ENCODE results near the gene TNIK.

DNA sequence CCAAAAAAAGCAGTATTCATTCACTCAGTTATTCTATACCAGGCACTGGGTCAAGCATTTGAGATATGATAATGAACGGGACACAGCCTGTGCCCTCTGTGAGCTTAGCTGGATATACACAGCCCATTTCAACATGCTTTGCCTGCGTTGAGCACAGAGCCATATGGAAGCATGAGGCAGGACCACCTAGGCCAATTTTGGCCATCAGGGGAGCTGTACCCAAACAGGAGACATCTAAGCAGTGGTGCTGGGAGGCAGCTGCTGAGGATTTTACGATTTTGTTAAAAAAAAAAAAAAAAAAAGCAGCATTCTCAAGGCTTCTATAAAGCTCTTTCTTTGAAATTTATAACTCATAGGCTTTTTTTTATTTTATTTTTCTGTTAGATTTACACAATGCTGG is 346.5 kb downstream of the TNIK start:
- TF ChIP-seq, protein P1, sequence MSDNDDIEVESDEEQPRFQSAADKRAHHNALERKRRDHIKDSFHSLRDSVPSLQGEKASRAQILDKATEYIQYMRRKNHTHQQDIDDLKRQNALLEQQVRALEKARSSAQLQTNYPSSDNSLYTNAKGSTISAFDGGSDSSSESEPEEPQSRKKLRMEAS (IDR thresholded peaks at IDR 0.05): no peak
- TF ChIP-seq, protein P2, sequence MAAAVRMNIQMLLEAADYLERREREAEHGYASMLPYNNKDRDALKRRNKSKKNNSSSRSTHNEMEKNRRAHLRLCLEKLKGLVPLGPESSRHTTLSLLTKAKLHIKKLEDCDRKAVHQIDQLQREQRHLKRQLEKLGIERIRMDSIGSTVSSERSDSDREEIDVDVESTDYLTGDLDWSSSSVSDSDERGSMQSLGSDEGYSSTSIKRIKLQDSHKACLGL (CRISPR knock-in tag; IDR thresholded peaks at IDR 0.05): no peak
- TF ChIP-seq PTBP1 (IDR thresholded peaks at IDR 0.05; ENCODE audit: low read depth, low read length, poor library complexity, severe bottlenecking): no peak
- TF ChIP-seq, protein P3, sequence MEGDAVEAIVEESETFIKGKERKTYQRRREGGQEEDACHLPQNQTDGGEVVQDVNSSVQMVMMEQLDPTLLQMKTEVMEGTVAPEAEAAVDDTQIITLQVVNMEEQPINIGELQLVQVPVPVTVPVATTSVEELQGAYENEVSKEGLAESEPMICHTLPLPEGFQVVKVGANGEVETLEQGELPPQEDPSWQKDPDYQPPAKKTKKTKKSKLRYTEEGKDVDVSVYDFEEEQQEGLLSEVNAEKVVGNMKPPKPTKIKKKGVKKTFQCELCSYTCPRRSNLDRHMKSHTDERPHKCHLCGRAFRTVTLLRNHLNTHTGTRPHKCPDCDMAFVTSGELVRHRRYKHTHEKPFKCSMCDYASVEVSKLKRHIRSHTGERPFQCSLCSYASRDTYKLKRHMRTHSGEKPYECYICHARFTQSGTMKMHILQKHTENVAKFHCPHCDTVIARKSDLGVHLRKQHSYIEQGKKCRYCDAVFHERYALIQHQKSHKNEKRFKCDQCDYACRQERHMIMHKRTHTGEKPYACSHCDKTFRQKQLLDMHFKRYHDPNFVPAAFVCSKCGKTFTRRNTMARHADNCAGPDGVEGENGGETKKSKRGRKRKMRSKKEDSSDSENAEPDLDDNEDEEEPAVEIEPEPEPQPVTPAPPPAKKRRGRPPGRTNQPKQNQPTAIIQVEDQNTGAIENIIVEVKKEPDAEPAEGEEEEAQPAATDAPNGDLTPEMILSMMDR (CRISPR knock-in tag; IDR thresholded peaks at IDR 0.05): no peak
- TF ChIP-seq ZNF776 (CRISPR knock-in tag; IDR thresholded peaks at IDR 0.05): no peak

Data from HepG2 (cell line).